Panc1 (cell line): ENCODE results near the gene PSMB4. TPM values are rescaled to one million over a fixed set of nuclear protein-coding genes. Genes with fewer than 3 reads are reported as not detected.

Experiments used
- ATAC-seq: fragments of 200-7000 bp; cut with Tn5 transposase; 2 replicates; pipeline ENCODE4 v1.9.1; 2020; ENCODE audit warnings: mild to moderate bottlenecking, moderate library complexity
- BruUV-seq: library from RNA; stranded (reverse); fragments of 400-500 nt; replicated peaks from 2 replicates; lab custom pipeline; 2021; lab: Mats Ljungman, UMichigan
- CTCF ChIA-PET: fragments of 300-600 bp; sonication (Branson Sonifier 250); formaldehyde crosslinking; loops from one replicate; lab custom pipeline; 2022; ENCODE audit warnings: antibody characterized with exemption; lab: Charles Lee
- POLR2A ChIA-PET: fragments of 300-600 bp; sonication (Branson Sonifier 250); formaldehyde crosslinking; loops from one replicate; lab custom pipeline; 2022; ENCODE audit warnings: antibody characterized with exemption; lab: Charles Lee
- DNase-seq: peaks from one replicate; pipeline ENCODE4 v3.0.0-alpha.2; 2010; ENCODE audit warnings: low read depth, low spot score
- H3K27ac ChIP-seq: 2 replicates; pipeline ENCODE4 v1.5.1; 2011; ENCODE audit warnings: mild to moderate bottlenecking, low read length, inconsistent platforms
- H3K27me3 ChIP-seq: fragments of 200-500 bp; sonication (Bioruptor generic); 2 replicates; pipeline ENCODE4 v1.6.0; 2014; ENCODE audit warnings: low read length, inconsistent platforms; ENCODE audit not compliant: control insufficient read depth, insufficient read depth
- H3K36me3 ChIP-seq: fragments of 200-500 bp; sonication (Bioruptor generic); 2 replicates; pipeline ENCODE4 v1.5.1; 2014; ENCODE audit warnings: inconsistent platforms, mild to moderate bottlenecking, low read length, moderate library complexity; ENCODE audit not compliant: control insufficient read depth, insufficient read depth
- H3K4me1 ChIP-seq: 2 replicates; pipeline ENCODE4 v1.5.1; 2011; ENCODE audit warnings: inconsistent platforms, mild to moderate bottlenecking, low read length, moderate library complexity; ENCODE audit not compliant: control insufficient read depth, insufficient read depth
- H3K4me3 ChIP-seq, 2 experiments: 2 replicates each; pipeline ENCODE4 v1.5.1; 2011 to 2012; ENCODE audit warnings: low read depth in 2 of 2, low read length in 2 of 2, mild to moderate bottlenecking in 2 of 2, inconsistent platforms in 1 of 2, moderate library complexity in 1 of 2
- H3K9me3 ChIP-seq: fragments of 200-500 bp; sonication (Bioruptor generic); 2 replicates; pipeline ENCODE4 v1.5.1; 2014; ENCODE audit warnings: low read depth, mild to moderate bottlenecking, inconsistent platforms, low read length, moderate library complexity; ENCODE audit not compliant: control insufficient read depth, insufficient read depth
- POLR2AphosphoS5 ChIP-seq: IDR thresholded peaks from 2 replicates; pipeline ENCODE4 v1.6.1; 2012; ENCODE audit warnings: mild to moderate bottlenecking, low read depth, low read length, moderate library complexity
- SIN3A ChIP-seq: IDR thresholded peaks from 2 replicates; pipeline ENCODE4 v1.6.1; 2012; ENCODE audit warnings: low read depth, mild to moderate bottlenecking, low read length, moderate library complexity, borderline replicate concordance; ENCODE audit not compliant: insufficient read depth
- TCF7L2 ChIP-seq: IDR thresholded peaks from 2 replicates; pipeline ENCODE4 v1.6.1; 2011; ENCODE audit warnings: mild to moderate bottlenecking, low read depth, low read length, inconsistent platforms
- in situ Hi-C: cut with HindIII; loops from 2 replicates; pipeline ENCODE4 v1.10.0; 2016; ENCODE audit warnings: low sequenced_read_pairs, low pct_unique_long_range_greater_than_20kb
- intact Hi-C: fragments of 100-400 bp; cut with micrococcal nuclease; formaldehyde crosslinking; loops from one replicate; pipeline ENCODE4 v1.10.0; 2022; ENCODE audit not compliant: unreplicated experiment
- total RNA-seq: library from RNA; stranded (reverse); gene quantifications from one replicate; pipeline ENCODE4 v1.2.1, GENCODE V29; 2021; ENCODE audit not compliant: unreplicated experiment
- TF ChIP-seq, protein P1 (sequence below), 2 experiments: IDR thresholded peaks; 2 replicates each; pipeline ENCODE4 v1.6.1; 2011 to 2012; ENCODE audit warnings: low read depth in 2 of 2, control low read depth in 1 of 2, low read length in 1 of 2, mild to moderate bottlenecking in 1 of 2, moderate library complexity in 1 of 2; ENCODE audit not compliant: insufficient read depth in 1 of 2
- TF ChIP-seq, protein P2 (sequence below): fragments of 450-650 bp; IDR thresholded peaks from 2 replicates; pipeline ENCODE4 v1.5.1; 2017; ENCODE audit warnings: mild to moderate bottlenecking

The PSMB4 gene
- total RNA-seq, 1 experiment from 2014 or later, result 412 TPM

DNA sequence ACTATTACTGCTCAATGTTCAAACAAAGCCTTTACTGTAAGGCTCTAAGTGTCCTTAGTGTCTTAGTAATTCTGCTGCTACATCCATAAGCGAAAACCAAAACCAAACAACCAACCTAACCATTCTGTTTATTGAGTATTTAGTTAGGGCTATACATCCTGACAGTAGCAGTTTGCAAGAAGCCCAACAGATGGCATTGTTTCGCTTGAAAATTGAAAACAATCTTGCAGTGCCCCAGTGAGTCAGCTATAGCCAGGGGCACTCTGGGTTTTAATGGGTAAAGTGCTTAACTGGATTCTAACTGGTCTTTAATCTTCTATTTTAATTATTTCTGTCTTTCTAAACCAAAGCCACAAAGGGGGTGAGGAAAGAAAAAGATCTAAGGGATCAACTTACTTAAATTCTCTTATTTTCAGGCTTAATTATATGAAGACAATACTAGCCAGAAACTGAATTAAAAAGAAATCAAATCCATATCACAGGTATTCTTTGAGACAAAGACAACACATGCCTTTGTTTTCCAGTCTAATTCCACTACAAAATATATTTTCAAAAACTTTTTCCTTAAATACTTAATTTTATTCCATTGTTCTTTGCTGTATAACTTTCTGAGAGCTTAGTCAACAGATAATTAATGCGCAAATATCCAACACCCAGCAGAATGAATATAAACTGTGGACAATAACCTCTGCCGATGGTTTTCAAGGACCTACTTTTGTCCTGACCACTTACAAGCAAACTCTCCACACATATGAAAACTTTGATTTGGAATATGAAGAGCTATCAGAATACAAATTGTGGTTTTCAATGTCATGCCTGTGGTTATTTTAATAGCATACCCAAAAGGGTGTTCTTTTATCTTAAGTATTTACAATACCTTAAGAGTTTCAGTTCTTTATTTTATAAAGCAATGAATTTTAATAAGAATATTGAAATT, 44.7 kb downstream of the PSMB4 start:
- POLR2A ChIA-PET, result interaction anchor here (0.5 to 0.6 kb wide), 3 partner anchors 15 to 255 kb away, joined by 3 read pairs; partner anchors contain the start of genes POGZ and TUFT1
- no TSS peak for BruUV-seq
- peak overlapping the region; percentile 69 for H3K27ac ChIP-seq

DNA sequence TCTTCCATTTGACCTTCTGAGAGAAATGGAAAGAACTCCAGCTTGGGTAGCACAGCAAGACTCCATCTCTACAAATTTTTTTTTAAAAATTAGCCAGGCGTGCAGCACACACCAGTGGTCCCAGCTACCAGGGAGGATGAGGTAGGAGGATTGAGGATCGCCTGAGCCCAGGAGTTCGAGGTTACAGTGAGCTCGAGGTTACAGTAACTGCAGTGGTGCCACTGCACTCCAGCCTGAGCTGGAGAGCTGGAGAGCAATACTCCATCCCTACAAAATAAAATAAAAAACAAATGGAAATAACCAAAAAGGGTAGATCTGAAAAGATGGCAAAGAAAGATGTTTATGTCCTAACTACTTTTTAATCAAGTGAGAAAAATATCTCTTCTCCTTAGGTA, 45.4 kb downstream of the PSMB4 start:
- no peak for DNase-seq
- BruUV-seq, result no TSS peak
- peak; percentile 61; the same call in 1 of the 2 replicates for ATAC-seq
- Histone ChIP-seq H3K27me3 (no peaks in the 10 kb centered on the region), H3K9me3 (no peaks in the 10 kb centered on the region), H3K27ac (peak overlapping the region; percentile 69; the same call in 1 of the 2 replicates), H3K4me1 (peaks cover 24% of the 10 kb centered on the region; the same call in 1 of the 2 replicates), H3K36me3 (no peaks in the 10 kb centered on the region; the same call in 1 of the 2 replicates), H3K4me3 (no peak overlapping the region)
- in situ Hi-C loops, result no loop called here
- ChIA-PET POLR2A (interaction anchor here (0.6 kb wide), 3 partner anchors 15 to 254 kb away, joined by 3 read pairs; partner anchors contain the start of gene POGZ), CTCF (interaction anchor here (1.3 kb wide), 1 partner anchor 290 kb away, joined by 5 read pairs; no protein-coding TSS in a partner anchor)
- TF ChIP-seq POLR2AphosphoS5, result no peak
- TF ChIP-seq, protein P1, sequence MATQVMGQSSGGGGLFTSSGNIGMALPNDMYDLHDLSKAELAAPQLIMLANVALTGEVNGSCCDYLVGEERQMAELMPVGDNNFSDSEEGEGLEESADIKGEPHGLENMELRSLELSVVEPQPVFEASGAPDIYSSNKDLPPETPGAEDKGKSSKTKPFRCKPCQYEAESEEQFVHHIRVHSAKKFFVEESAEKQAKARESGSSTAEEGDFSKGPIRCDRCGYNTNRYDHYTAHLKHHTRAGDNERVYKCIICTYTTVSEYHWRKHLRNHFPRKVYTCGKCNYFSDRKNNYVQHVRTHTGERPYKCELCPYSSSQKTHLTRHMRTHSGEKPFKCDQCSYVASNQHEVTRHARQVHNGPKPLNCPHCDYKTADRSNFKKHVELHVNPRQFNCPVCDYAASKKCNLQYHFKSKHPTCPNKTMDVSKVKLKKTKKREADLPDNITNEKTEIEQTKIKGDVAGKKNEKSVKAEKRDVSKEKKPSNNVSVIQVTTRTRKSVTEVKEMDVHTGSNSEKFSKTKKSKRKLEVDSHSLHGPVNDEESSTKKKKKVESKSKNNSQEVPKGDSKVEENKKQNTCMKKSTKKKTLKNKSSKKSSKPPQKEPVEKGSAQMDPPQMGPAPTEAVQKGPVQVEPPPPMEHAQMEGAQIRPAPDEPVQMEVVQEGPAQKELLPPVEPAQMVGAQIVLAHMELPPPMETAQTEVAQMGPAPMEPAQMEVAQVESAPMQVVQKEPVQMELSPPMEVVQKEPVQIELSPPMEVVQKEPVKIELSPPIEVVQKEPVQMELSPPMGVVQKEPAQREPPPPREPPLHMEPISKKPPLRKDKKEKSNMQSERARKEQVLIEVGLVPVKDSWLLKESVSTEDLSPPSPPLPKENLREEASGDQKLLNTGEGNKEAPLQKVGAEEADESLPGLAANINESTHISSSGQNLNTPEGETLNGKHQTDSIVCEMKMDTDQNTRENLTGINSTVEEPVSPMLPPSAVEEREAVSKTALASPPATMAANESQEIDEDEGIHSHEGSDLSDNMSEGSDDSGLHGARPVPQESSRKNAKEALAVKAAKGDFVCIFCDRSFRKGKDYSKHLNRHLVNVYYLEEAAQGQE (IDR thresholded peaks at IDR 0.05; ENCODE audit: insufficient read depth in 1 of 2, low read depth in 2 of 2, low read length in 1 of 2), result no peak
- TF ChIP-seq SIN3A, result no peak
- no peak for TF ChIP-seq TCF7L2
- TF ChIP-seq, protein P2, sequence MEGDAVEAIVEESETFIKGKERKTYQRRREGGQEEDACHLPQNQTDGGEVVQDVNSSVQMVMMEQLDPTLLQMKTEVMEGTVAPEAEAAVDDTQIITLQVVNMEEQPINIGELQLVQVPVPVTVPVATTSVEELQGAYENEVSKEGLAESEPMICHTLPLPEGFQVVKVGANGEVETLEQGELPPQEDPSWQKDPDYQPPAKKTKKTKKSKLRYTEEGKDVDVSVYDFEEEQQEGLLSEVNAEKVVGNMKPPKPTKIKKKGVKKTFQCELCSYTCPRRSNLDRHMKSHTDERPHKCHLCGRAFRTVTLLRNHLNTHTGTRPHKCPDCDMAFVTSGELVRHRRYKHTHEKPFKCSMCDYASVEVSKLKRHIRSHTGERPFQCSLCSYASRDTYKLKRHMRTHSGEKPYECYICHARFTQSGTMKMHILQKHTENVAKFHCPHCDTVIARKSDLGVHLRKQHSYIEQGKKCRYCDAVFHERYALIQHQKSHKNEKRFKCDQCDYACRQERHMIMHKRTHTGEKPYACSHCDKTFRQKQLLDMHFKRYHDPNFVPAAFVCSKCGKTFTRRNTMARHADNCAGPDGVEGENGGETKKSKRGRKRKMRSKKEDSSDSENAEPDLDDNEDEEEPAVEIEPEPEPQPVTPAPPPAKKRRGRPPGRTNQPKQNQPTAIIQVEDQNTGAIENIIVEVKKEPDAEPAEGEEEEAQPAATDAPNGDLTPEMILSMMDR, result no peak
- intact Hi-C loops, result loop anchor here (5.0 to 10.0 kb wide), 4 partner anchors 70 to 390 kb away; partner anchors contain the start of genes C2CD4D, CGN, RORC and TUFT1

More for the DNA sequence above, 44.7 kb downstream of the PSMB4 start:
- Histone ChIP-seq H3K36me3 (no peaks in the 10 kb centered on the region; the same call in 1 of the 2 replicates), H3K4me3 (no peak overlapping the region), H3K9me3 (no peaks in the 10 kb centered on the region), H3K27me3 (no peaks in the 10 kb centered on the region), H3K4me1 (peaks cover 24% of the 10 kb centered on the region; the same call in 1 of the 2 replicates)
- DNase-seq (peak; percentile 74), ATAC-seq (peak; percentile 96)
- TF ChIP-seq, protein P2, result peak; percentile 80; the same call in 1 of the 2 replicates
- TF ChIP-seq, protein P1 (IDR thresholded peaks at IDR 0.05; ENCODE audit: insufficient read depth in 1 of 2, low read depth in 2 of 2, low read length in 1 of 2), result no peak
- no peak for TF ChIP-seq POLR2AphosphoS5
- CTCF ChIA-PET, result interaction anchor here (0.5 to 1.3 kb wide), 2 partner anchors 290 to 345 kb away, joined by 3 to 5 read pairs; no protein-coding TSS in a partner anchor
- in situ Hi-C loops (no loop called here), intact Hi-C loops (loop anchor here (5.0 to 10.0 kb wide), 4 partner anchors 71 to 391 kb away; partner anchors contain the start of genes C2CD4D, CGN, RORC and TUFT1)
